NCI-H2029 (cell line): ENCODE data around the gene PLEKHA6.

Experiments used
- DNase-seq: peaks from one replicate; lab custom pipeline; 2025; lab: John Stamatoyannopoulos, UW

Gene PLEKHA6

GRCh38 chr1:204213668-204214662, 145.8 kb downstream of the PLEKHA6 start, which contains the start of gene GOLT1A:
Gene GOLT1A (minus strand): TSS chr1:204213988. CDS start chr1:204213906, 82 bp downstream.
- DNase-seq = peak; percentile 57

- DNase-seq = no peak
These were observed 147.0 kb downstream of the PLEKHA6 start for GRCh38 chr1:204212715-204213114.

- DNase-seq = no peak
These were observed 148.7 kb downstream of the PLEKHA6 start for GRCh38 chr1:204211046-204211445.

- peak; percentile 19 for DNase-seq
These were observed 152.6 kb downstream of the PLEKHA6 start for GRCh38 chr1:204207136-204207616.

DNA sequence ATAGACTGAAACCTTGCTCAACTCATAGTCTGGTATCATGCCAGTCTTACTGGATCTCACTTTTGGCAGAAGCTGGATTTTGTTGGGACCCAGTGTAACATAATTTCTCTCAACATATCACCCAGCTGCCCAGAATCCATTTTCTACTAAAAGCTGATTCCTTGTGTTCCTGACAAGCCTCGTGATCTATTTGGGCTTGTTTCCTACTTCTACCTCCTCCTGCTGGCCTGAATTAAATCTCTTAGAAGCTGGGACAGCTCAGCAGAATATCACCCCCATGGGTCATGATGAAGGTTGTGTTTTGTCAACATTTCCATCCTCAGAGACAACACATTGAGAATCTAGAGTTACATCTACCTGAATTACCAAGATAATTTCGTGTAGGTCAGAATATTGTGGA, 153.6 kb downstream of the PLEKHA6 start:
- no peak for DNase-seq

GRCh38 chr1:204205486-204205885, 154.2 kb downstream of the PLEKHA6 start:
- DNase-seq = no peak

GRCh38 chr1:204204944-204205343, 154.8 kb downstream of the PLEKHA6 start:
- no peak for DNase-seq

GRCh38 chr1:204203206-204203767, 156.4 kb downstream of the PLEKHA6 start:
- DNase-seq = no peak

- DNase-seq = no peak
These were observed 157.2 kb downstream of the PLEKHA6 start for GRCh38 chr1:204202481-204202880.

DNA sequence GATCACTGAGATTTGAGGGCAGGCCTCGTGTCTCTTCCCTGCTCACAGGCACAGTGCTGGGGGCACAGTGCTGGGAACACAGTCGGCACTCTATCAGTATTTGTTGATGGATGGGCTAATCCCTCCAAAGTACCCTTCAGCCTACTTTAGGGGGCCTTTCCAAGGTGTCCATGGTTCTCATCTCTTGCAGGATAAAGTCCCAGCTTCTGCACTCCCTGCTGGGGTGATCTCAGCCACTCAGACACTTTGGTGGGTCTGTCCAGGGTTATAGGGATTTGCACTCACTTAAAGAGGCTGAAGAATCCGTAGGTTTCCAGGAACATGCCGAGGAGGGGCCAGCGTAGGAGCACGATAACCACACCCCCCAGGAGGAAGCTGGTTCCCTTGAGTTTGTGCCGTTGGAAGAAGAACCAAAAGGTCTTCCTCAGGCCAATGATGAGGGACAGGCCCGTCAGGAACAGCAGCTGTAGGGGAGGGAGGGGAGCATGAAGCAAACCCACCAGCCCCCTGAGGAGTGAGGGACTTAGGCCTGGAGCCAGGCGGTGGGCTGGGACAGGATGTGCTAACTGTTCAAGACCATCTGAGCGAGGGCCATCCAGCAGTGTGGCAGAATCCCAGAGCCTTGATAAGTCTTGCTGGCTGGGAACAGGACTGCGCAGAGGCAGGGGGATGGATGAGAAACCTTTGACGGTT, 158.2 kb downstream of the PLEKHA6 start:
- DNase-seq = no peak

DNA sequence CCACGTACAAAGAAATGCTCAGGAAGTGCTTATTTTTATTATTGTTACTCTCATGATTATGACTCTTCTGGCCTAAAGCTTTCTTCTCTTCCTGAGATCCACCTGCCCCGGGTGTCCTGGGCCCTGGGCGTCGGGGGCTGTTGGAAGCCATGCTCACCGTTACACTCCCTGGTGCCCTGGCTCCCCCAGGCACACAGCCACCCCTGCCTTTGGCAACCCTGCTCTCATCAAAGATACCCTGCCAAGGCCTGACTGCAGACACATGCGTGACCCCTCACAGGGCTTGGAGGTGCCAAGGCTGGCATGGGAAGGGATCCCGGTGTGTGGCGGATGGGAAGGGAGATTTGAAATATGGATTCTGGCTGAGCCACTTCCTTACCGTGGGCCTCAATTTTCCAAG, 160.2 kb downstream of the PLEKHA6 start:
- no peak for DNase-seq

GRCh38 chr1:204198348-204199340, 161.1 kb downstream of the PLEKHA6 start:
- no peak for DNase-seq

DNA sequence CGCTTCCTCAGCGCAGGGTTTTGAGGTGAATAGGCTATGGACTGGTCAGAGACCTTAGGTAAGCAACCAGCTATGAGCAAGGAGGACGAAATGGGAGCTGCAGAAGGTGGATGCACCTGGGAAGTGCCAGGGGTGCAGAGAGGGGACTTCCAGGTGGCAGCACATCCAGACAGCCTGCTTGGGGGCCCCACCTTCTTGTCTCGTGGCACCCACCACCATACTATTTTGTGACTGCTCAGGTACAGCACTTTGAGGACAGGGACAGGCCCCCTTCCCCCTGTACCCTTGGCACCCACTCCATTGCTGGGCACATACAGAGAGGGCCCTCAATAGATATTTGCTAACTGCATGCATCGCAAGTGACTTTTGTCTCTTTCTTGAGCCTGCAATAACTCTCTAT, 162.7 kb downstream of the PLEKHA6 start:
- DNase-seq = no peak

- DNase-seq = no peak
These were observed 163.5 kb downstream of the PLEKHA6 start, which contains the start of gene KISS1 for GRCh38 chr1:204196068-204196795. Gene KISS1 (minus strand): TSS chr1:204196491. CDS start chr1:204192876, 3,615 bp downstream.

- no peak for DNase-seq
These were observed 165.0 kb downstream of the PLEKHA6 start for GRCh38 chr1:204194771-204195170.

GRCh38 chr1:204194080-204194479, 165.6 kb downstream of the PLEKHA6 start:
- no peak for DNase-seq

- no peak for DNase-seq
These were observed 167.0 kb downstream of the PLEKHA6 start for GRCh38 chr1:204192589-204193352.

- no peak for DNase-seq
These were observed 167.7 kb downstream of the PLEKHA6 start for GRCh38 chr1:204192046-204192445.

GRCh38 chr1:204191456-204191855, 168.3 kb downstream of the PLEKHA6 start:
- DNase-seq = no peak
